ENCODE measurements around the gene SLC27A3. TPM values are rescaled to one million over a fixed set of nuclear protein-coding genes. Genes with fewer than 3 reads are reported as not detected.

The SLC27A3 gene
- total RNA-seq, 1 experiment from 2014 or later: 38.9 TPM

DNA sequence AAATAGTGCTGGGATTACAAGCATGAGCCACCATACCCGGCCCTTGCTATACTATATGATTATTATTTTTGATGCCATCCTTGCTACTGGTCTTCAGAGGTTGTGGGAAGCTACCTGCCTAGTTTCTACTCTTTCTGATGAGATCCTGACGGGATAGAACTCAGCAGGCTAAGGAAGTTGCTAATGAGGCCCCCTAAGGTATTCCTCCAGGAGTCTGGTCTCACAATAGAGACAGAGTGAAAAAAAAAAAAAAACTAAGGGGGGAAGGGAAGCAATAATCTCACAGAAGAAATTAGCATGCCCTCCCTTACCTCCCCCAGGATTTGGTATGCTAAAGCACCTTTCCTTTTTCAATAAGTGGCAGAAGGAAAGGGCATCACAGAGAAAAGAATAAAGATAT lies 29.8 kb upstream of the SLC27A3 start:
- ATAC-seq (peak; percentile 79), DNase-seq (ENCODE audit: low spot score) (peak; percentile 16)
- POLR2A ChIA-PET: interaction anchor here (0.5 to 1.1 kb wide), 4 partner anchors 16 to 379 kb away, joined by 3 to 6 read pairs (median 4); partner anchors contain the start of gene INTS3
- Mint-ChIP-seq H3K27ac (peak overlapping the region; percentile 99), H3K27me3 (ENCODE audit: low read depth) (no peaks in the 10 kb centered on the region), H3K4me1 (peaks cover 90% of the 10 kb centered on the region), H3K36me3 (peaks cover 57% of the 10 kb centered on the region), H3K4me3 (peak overlapping the region; percentile 35), H3K9me3 (no peaks in the 10 kb centered on the region)
- TF ChIP-seq, protein P1, sequence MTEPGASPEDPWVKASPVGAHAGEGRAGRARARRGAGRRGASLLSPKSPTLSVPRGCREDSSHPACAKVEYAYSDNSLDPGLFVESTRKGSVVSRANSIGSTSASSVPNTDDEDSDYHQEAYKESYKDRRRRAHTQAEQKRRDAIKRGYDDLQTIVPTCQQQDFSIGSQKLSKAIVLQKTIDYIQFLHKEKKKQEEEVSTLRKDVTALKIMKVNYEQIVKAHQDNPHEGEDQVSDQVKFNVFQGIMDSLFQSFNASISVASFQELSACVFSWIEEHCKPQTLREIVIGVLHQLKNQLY (CRISPR knock-in tag; IDR thresholded peaks at IDR 0.05): no peak
- TF ChIP-seq TEAD1 (CRISPR knock-in tag; IDR thresholded peaks at IDR 0.05) (0 out of 2 replicates have a peak, but pooled peaks have one; percentile 20), TCF7 (CRISPR knock-in tag; IDR thresholded peaks at IDR 0.05; ENCODE audit: low read depth) (no peak), TP53 (CRISPR knock-in tag; IDR thresholded peaks at IDR 0.05) (0 out of 2 replicates have a peak, but pooled peaks have one; percentile 21), NFATC4 (CRISPR knock-in tag; IDR thresholded peaks at IDR 0.05) (no peak), ZNF423 (CRISPR knock-in tag; IDR thresholded peaks at IDR 0.05) (peak; percentile 86), SP1 (CRISPR knock-in tag; conservative IDR thresholded peaks at IDR 0.05) (0 out of 2 replicates have a peak, but pooled peaks have one; percentile 54), MYBL2 (CRISPR knock-in tag; IDR thresholded peaks at IDR 0.05) (0 out of 2 replicates have a peak, but pooled peaks have one; percentile 43)
- TF ChIP-seq, protein P2, sequence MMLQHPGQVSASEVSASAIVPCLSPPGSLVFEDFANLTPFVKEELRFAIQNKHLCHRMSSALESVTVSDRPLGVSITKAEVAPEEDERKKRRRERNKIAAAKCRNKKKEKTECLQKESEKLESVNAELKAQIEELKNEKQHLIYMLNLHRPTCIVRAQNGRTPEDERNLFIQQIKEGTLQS (CRISPR knock-in tag; conservative IDR thresholded peaks at IDR 0.05): no peak
- TF ChIP-seq, protein P3, sequence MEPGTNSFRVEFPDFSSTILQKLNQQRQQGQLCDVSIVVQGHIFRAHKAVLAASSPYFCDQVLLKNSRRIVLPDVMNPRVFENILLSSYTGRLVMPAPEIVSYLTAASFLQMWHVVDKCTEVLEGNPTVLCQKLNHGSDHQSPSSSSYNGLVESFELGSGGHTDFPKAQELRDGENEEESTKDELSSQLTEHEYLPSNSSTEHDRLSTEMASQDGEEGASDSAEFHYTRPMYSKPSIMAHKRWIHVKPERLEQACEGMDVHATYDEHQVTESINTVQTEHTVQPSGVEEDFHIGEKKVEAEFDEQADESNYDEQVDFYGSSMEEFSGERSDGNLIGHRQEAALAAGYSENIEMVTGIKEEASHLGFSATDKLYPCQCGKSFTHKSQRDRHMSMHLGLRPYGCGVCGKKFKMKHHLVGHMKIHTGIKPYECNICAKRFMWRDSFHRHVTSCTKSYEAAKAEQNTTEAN (CRISPR knock-in tag; IDR thresholded peaks at IDR 0.05): 0 out of 2 replicates have a peak, but pooled peaks have one; percentile 19
- TF ChIP-seq, protein P4, sequence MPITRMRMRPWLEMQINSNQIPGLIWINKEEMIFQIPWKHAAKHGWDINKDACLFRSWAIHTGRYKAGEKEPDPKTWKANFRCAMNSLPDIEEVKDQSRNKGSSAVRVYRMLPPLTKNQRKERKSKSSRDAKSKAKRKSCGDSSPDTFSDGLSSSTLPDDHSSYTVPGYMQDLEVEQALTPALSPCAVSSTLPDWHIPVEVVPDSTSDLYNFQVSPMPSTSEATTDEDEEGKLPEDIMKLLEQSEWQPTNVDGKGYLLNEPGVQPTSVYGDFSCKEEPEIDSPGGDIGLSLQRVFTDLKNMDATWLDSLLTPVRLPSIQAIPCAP (CRISPR knock-in tag; IDR thresholded peaks at IDR 0.05): no peak
- TF ChIP-seq, protein P5, sequence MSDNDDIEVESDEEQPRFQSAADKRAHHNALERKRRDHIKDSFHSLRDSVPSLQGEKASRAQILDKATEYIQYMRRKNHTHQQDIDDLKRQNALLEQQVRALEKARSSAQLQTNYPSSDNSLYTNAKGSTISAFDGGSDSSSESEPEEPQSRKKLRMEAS (CRISPR knock-in tag; IDR thresholded peaks at IDR 0.05): 0 out of 2 replicates have a peak, but pooled peaks have one; percentile 16
- TF ChIP-seq, protein P6, sequence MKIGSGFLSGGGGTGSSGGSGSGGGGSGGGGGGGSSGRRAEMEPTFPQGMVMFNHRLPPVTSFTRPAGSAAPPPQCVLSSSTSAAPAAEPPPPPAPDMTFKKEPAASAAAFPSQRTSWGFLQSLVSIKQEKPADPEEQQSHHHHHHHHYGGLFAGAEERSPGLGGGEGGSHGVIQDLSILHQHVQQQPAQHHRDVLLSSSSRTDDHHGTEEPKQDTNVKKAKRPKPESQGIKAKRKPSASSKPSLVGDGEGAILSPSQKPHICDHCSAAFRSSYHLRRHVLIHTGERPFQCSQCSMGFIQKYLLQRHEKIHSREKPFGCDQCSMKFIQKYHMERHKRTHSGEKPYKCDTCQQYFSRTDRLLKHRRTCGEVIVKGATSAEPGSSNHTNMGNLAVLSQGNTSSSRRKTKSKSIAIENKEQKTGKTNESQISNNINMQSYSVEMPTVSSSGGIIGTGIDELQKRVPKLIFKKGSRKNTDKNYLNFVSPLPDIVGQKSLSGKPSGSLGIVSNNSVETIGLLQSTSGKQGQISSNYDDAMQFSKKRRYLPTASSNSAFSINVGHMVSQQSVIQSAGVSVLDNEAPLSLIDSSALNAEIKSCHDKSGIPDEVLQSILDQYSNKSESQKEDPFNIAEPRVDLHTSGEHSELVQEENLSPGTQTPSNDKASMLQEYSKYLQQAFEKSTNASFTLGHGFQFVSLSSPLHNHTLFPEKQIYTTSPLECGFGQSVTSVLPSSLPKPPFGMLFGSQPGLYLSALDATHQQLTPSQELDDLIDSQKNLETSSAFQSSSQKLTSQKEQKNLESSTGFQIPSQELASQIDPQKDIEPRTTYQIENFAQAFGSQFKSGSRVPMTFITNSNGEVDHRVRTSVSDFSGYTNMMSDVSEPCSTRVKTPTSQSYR (CRISPR knock-in tag; IDR thresholded peaks at IDR 0.05): peak; percentile 25; the same call in 1 of the 2 replicates
- CTCF ChIA-PET: interaction anchor here (0.8 to 1.3 kb wide), 6 partner anchors 17 to 220 kb away, joined by 3 to 12 read pairs (median 6); partner anchors contain the start of genes INTS3, NPR1 and S100A13

DNA sequence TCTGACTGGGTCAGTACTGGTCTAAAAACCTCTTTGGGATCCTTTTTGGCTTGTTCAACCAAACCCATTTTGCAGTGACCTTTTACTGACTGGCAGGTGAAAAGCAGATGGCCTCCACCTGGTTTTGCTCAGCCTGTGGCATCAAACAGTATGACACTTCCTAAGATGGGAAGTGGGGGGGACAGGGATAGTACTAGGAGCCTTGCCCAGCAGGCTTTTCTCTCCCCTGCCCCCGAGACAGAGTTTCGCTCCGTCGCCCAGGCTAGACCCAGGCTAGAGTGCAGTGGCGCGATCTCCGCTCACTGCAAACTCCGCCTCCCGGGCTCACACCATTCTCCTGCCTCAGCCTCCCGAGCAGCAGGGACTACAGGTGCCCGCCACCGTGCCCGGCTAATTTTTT lies 29.0 kb upstream of the SLC27A3 start:
- TF ChIP-seq ETV6 (CRISPR knock-in tag; IDR thresholded peaks at IDR 0.05) (no peak), SOX15 (CRISPR knock-in tag; IDR thresholded peaks at IDR 0.05) (no peak), MXD4 (CRISPR knock-in tag; IDR thresholded peaks at IDR 0.05; ENCODE audit: borderline replicate concordance) (no peak)
- TF ChIP-seq, protein P1 (CRISPR knock-in tag; IDR thresholded peaks at IDR 0.05): no peak
- TF ChIP-seq, protein P6 (CRISPR knock-in tag; IDR thresholded peaks at IDR 0.05): no peak
- Mint-ChIP-seq H3K27me3 (ENCODE audit: low read depth) (no peaks in the 10 kb centered on the region), H3K36me3 (peaks cover 58% of the 10 kb centered on the region), H3K4me1 (peaks cover 89% of the 10 kb centered on the region), H3K4me3 (peak overlapping the region; percentile 51), H3K9me3 (no peaks in the 10 kb centered on the region), H3K27ac (peak overlapping the region; percentile 99)
- peak; percentile 29 for ATAC-seq
- peak; percentile 41 for DNase-seq (ENCODE audit: low spot score)
- ChIA-PET POLR2A (no interaction called here), CTCF (interaction anchor here (1.2 to 1.3 kb wide), 2 partner anchors 68 to 119 kb away, joined by 8 read pairs; partner anchors contain the start of genes NPR1 and S100A13)
